Stimulated activated CD8-positive, alpha-beta memory T cell treated with anti-CD3 and anti-CD28 coated beads, Interleukin-2, amount 100 ng/mL, for 48 hours (primary cell): ENCODE results near the gene RLF.

ENCODE experiments used
- DNase-seq, 2 donors: peaks; one replicate each; pipeline ENCODE4 v3.0.0-alpha.2; 2020; ENCODE audit warnings: low read depth in 2 of 2

The RLF gene, protein sequence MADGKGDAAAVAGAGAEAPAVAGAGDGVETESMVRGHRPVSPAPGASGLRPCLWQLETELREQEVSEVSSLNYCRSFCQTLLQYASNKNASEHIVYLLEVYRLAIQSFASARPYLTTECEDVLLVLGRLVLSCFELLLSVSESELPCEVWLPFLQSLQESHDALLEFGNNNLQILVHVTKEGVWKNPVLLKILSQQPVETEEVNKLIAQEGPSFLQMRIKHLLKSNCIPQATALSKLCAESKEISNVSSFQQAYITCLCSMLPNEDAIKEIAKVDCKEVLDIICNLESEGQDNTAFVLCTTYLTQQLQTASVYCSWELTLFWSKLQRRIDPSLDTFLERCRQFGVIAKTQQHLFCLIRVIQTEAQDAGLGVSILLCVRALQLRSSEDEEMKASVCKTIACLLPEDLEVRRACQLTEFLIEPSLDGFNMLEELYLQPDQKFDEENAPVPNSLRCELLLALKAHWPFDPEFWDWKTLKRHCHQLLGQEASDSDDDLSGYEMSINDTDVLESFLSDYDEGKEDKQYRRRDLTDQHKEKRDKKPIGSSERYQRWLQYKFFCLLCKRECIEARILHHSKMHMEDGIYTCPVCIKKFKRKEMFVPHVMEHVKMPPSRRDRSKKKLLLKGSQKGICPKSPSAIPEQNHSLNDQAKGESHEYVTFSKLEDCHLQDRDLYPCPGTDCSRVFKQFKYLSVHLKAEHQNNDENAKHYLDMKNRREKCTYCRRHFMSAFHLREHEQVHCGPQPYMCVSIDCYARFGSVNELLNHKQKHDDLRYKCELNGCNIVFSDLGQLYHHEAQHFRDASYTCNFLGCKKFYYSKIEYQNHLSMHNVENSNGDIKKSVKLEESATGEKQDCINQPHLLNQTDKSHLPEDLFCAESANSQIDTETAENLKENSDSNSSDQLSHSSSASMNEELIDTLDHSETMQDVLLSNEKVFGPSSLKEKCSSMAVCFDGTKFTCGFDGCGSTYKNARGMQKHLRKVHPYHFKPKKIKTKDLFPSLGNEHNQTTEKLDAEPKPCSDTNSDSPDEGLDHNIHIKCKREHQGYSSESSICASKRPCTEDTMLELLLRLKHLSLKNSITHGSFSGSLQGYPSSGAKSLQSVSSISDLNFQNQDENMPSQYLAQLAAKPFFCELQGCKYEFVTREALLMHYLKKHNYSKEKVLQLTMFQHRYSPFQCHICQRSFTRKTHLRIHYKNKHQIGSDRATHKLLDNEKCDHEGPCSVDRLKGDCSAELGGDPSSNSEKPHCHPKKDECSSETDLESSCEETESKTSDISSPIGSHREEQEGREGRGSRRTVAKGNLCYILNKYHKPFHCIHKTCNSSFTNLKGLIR (N-terminal part only)

GRCh38 chr1:40161125-40161887 is at the start of gene RLF:
RLF (plus strand) TSS chr1:40161387; CDS start chr1:40161400, 13 bp downstream.
- DNase-seq = peak; percentile 94 to 96

DNA sequence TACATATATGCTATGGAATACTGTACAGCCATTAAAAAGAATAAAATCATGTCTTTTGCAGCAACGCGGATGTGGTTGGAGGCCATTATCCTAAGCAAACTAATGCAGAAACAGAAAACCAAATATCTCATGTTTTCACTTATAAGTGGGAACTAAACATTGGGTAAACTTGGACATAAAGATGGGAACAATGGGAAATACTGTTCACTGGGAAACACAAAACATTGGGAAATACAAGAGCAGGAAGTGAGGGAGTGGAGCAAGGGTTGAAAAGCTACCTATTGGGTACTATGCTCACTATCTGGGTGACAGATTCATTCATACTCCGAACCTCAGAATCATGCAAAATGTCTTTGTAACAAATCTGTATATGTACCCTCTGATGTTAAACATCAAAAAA is 46.8 kb upstream of the RLF start:
- no peak for DNase-seq

GRCh38 chr1:40120128-40120527 is 41.1 kb upstream of the RLF start:
- DNase-seq = no peak

- DNase-seq = no peak
Observed at GRCh38 chr1:40122855-40123254, 38.3 kb upstream of the RLF start.

- no peak for DNase-seq
Observed at GRCh38 chr1:40130892-40131291, 30.3 kb upstream of the RLF start.

DNA sequence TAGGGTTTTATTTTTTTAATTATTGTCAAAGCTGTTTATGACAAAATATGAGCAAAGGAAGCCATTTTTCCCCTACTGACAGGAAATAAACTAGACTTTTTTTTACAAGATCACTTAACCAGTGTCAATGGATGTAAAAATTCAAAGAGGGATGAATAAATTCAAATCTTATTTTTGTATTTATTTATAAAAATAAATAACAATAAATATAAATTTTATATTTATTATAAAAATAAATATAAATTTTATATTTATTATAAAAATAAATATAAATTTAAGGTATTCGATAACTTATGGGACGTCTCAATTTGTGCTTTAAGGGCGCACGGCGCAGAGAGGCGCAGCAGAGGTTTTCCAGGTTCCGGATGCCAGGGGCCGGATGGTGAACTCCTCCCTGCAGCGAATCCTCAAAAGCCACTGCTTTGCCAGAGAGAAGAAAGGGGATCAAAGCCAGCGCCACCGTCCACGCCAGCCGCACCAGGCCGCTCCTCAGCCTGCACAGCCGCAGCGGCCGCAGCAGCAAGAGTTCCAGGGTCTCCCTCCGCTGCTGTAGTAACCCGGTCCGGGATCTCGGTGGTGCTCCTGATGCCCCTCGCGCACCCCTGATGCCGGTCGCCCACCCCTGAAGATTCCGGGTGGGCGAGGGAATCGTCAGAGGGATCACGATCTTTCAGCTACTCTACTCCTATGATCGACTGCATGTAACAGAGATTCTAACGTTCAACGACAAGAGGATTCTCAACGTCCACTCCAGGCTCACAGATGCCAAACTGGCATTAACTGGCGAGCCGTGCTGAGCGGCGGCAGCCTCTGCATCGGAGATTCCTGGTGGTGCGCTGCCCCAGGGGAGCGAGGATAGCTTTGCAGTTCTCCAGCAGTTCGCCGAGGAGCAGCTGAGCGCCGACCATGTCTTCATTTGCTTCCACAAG is 28.5 kb upstream of the RLF start:
- DNase-seq = no peak

DNA sequence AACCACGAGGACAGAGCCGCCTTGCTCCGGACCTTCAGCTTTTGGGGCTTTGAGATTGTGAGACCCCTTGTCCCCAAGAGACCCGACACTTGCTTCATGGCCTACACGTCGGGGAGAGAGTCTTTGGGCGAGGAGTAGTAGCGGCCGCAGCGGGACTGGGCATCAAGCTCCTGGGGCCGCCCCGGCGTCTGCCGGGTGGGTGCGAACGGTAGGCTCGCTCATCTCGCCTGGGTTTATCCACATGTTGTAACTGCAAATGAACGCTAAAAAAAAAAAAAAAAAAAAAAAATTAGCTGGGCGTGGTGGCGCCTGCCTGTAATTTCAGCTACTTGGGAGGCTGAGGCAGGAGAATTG is 27.9 kb upstream of the RLF start:
- DNase-seq = no peak

- no peak for DNase-seq
Observed at GRCh38 chr1:40133839-40134238, 27.3 kb upstream of the RLF start.

DNA sequence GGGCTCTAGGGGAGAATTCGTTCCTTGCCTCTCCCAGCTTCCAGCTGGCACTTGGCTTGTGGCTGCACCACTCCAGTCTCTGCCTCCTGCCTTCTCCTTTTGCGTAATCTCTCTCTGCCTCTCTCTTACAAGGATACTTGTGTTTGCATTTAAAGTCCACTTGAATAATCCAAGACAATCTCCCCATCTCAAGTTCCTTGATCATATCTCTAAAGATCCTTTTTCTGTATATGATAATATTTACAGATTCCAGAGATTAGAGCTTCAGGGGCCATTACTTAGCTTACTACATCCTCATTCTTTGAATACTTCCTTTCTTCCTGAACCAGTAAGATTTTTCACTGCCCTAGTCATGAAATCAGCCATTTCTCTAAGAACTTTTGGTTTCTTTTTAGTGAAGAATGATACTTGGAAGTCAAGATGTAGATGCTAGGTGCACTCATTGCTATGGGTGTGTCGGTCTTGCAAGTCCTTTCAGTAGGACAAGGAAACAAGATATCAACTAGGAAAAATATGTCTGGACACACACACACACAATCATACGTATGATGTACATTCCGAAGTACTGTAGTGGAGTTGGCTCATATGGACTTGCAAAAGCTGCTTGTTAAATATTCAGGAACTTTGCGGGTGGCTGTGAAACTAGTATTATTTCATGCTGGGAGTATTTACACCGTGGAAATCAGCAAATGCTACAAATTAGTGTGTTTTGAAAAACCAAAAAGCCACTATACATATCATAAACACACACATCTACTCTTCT is 20.8 kb upstream of the RLF start:
- no peak for DNase-seq

GRCh38 chr1:40141878-40142535 is 19.2 kb upstream of the RLF start:
- no peak for DNase-seq

DNA sequence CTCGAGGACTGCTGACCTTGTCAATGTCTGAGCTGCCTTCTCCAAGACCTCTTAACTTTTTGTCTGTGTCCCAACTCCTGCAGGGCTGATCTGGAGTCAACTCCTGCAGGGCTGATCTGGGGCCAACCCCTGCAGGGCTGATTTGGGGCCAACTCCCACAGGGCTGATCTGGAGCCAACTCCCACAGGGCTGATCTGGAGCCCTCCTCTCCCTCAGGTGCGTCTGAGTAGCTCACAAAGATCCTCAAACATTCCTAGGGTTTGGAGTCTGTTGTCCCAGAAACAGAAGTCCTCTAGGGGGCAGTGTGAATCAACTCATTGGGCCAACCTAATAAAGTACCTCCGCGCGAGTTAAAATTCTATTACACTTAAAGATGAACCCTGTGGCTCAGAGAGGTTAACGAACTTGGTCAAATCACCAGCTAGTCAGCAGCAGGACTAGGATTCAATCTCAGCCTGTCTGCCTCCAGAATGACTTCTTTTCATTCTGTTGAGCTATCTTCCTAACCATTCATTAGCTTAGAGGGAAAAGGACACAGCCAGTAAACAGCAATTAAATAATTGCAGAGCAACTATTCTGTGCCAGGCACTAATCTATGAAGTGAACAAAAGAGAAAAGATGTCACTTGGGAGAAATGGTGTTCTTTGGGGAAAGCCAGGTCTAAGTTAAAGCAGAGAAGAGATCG is 17.2 kb upstream of the RLF start:
- DNase-seq = peak; percentile 13 to 26

DNA sequence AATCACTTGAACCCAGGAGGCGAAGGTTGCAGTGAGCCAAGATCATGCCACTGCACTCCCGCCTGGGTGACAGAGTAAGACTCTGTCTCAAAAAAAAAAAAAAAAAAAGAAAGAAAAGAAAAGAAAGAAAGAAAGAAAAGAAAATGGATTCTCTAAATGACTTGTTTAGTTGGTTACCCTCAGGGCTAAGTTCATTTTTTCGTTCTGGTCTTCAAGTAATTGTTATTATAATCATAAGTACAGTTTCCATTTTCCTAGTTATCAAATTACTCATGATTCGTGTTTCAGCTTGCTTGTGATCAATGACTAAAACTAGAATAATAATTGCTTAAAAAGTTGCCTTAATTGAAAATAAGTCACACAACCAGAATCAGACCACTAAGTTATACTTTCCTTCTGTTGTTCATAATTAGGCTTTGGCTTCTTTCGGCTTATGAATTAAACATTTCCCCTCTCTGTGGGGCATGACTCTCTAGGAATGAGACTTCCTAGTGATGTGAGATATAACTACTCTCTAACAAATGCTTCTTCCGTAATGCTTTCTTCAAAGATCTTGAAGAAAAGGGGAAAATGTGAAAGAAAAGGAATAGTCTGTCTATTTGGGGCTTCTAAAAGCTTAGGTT is 9.6 kb upstream of the RLF start:
- DNase-seq = no peak

GRCh38 chr1:40153073-40153770 is 8.0 kb upstream of the RLF start:
- DNase-seq = no peak

DNA sequence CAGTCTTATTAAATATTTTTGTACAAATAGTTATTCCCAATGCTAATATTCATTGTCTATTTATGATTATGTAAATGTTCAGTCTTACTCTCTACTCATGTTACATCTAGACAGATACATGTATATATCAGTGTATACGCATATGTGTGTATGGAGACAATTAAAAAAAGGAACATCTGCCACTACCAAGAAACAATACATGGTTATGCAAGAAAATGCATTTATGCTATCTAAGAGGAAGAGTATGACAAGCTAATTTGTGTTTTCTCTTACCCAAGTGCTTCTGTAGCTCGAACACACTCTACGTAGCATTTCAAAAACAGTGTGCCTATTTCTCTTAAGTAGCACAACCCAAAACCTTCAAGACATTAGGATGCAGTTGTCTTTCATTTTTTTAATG is 6.1 kb upstream of the RLF start:
- DNase-seq = no peak

DNA sequence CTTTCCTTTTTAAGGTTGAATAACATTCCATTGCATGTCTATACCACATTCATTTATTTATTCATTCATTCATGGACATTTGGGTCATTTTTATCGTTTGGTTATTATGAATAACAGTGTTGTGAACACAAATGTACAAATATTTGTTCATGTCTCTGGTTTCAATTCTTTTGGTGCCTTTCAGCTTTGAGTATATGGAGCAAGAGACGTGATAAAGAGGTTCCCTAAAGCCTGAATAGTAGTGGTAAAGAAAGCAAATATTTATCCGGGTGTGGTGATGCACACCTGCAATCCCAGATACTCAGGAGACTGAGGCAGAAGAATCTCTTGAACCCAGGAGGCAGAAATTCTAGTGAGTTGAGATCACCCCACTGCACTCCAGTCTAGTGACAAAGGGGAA is 5.3 kb upstream of the RLF start:
- no peak for DNase-seq

GRCh38 chr1:40160806-40161124 is 422 bp upstream of the RLF start:
- DNase-seq = no peak

- no peak for DNase-seq
Observed at GRCh38 chr1:40161888-40162397, 756 bp downstream of the RLF start.
